Activated CD4-positive, CD25-positive, alpha-beta regulatory T cell treated with anti-CD3 and anti-CD28 coated beads, Interleukin-2, amount 50 U/mL, for 16 hours (primary cell): ENCODE data around the gene FOSL2.
A peak's percentile ranks its signal among the peaks of the same experiment; 100 is the strongest.

Experiments
- DNase-seq: peaks from one replicate; pipeline ENCODE4 v3.0.0-alpha.2; 2020; ENCODE audit warnings: low read depth, low spot score

The FOSL2 gene

DNA sequence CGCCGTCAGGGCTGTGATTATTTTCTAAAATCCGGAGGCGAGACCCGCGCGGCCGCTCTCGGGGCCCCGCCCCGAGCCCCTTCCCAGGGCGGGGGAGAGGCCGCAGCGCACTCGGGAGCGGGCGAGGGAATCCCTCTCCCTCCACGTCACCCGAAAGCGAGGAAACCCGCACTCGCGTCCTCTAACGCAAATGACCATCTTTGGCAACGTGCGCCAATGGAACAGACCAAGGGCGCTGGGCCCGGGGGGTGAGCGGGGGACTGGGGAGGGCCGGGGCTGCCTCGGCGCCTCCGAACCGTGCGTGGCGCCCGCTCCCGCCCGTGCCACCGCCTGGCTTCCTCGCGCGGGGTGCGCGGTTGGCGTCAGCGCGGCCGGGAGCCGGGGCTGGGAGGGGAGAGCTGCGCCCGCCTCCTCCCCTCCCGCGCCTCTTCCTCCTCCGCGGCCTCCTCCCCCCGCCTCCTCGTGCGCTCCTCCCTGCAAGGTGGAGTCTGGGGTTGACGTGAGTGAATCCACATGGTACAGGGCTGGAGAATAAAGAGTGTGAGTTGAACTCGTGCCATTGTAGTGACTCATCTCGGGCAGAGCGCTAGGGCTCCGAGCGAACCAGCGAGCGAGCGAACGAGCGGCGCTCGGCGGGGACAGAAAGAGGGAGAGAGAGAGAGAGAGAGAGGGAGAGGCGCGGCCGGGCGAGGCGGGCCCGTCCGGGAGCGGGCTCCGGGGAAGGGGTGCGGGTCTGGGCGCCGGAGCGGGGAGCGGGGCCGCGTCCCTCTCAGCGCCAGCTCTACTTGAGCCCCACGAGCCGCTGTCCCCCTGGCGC lies at the start of gene FOSL2:
FOSL2 (plus strand) TSS at position 562 of the 817 bp plus-strand sequence. CDS start 863 bp downstream, outside the sequence.
- peak; percentile 89 for DNase-seq

DNA sequence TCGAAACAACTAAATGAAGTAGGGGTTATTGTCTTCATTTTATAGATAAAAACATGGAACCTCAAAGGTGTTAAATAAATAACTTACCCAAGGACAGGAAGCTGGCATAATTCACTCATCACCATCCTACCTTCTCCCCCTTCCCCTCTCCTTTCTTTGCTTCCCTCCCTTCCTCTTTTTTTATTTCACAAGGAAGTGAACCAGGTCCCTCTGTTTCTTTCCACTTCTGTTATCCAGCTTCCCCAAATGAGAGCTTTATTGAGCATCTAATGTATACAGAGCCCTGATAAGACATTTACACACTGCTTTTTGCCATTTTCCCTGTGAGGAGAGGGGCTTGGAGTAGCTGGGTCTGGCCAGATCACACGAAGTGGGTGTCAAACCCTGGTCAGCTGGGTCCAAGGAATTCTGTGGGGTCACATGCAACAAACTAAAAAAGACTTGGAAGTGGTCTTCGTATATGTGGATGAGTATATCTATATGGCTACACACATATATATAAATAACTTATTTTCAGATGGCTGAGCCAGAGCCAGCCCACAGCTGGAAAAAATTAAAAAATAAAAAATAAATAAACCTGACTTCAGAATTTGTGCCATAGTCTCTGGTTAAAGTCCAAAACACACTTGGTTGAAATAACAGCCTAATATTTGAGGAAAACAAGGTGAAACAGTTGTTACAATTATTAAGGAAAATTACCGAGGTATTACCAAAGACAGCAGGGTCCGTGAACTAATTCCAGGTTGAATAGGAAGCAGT lies 49.3 kb upstream of the FOSL2 start:
- no peak for DNase-seq

GRCh38 chr2:28343971-28344715 lies 48.5 kb upstream of the FOSL2 start:
- no peak for DNase-seq

- DNase-seq, result no peak
Measured at GRCh38 chr2:28344756-28345373, 47.8 kb upstream of the FOSL2 start.

DNA sequence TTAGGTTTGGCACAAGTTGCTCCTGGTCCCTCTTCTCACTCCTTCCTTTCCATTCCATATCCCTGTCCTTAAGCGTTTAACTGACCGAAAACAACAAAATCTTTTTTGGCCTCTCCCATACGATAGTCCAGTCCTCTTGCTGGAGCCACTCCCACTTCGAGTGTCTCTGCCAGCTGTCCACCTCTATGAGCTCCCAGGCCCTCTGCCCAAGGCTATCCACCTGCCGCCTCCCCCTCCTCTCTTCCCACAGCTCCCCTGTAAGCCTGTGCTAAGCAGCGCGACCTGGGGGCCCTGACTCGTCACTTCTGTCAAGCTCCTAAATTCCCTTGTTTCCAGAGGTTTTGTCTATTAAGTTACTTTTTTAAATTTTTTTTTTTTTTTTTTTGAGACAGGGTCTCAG lies 47.0 kb upstream of the FOSL2 start:
- no peak for DNase-seq

- DNase-seq, result no peak
Measured at GRCh38 chr2:28346587-28346986, 46.1 kb upstream of the FOSL2 start.

DNA sequence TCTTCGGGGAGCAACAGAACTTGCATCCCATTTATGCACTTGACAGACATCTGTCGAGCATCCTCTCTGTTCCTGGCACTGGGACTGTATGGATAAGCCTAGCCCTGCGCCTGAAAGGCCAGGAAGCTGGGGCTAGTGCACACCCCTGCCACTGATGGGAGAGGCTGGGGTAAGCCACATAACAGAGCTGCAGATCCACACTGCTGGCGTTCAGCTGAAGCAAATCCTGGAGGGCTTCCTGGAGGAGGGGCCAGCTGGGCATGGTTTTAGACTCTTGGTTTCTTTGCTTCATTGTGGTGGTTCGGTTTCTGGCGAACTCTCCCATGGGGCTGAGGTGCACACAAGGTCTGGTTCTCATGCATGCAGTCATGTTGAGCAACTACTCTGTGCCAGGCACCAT lies 45.5 kb upstream of the FOSL2 start:
- no peak for DNase-seq

DNA sequence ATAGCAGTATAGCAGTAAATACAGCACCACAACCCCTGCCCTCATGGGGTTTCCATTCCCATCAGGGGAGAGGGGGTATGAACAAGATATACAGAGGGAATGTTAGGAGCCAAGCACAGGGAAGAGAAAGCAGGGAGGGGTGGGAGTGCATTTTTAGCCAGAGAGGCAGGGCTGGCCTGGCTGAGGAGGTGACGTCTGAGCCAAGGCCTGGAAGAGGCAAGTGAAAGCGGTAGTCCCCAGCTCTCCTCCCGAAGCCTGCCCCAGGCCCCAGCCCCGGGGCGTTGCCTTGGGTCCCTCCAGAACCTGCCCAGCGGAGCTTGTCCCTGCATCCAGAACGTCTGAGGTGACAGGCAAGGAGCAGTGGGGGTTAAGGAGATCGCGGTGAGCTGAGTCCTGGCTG lies 45.1 kb upstream of the FOSL2 start:
- no peak for DNase-seq

- DNase-seq, result no peak
Measured at GRCh38 chr2:28348149-28348567, 44.5 kb upstream of the FOSL2 start.

DNA sequence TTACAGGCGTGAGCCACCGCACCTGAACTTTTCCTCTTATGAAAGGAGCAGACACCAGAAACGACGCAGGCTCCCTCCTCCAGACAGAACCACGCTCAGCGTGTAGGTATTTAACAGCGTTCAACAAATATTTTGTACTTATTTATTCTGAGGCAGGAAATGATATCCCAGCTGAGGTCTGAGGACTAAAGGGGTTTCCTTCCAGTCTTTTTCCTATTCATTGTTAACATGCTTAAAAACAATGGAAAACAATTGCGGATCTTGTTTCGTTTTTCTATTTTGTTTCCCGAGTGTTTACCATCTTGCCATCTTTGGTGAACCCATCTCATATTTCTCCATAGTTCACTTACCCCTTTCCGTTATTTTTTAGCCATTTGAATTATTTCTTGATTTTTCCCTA lies 43.7 kb upstream of the FOSL2 start:
- DNase-seq, result no peak

GRCh38 chr2:28349546-28350165 lies 43.0 kb upstream of the FOSL2 start:
- no peak for DNase-seq

GRCh38 chr2:28350196-28350595 lies 42.5 kb upstream of the FOSL2 start:
- no peak for DNase-seq

DNA sequence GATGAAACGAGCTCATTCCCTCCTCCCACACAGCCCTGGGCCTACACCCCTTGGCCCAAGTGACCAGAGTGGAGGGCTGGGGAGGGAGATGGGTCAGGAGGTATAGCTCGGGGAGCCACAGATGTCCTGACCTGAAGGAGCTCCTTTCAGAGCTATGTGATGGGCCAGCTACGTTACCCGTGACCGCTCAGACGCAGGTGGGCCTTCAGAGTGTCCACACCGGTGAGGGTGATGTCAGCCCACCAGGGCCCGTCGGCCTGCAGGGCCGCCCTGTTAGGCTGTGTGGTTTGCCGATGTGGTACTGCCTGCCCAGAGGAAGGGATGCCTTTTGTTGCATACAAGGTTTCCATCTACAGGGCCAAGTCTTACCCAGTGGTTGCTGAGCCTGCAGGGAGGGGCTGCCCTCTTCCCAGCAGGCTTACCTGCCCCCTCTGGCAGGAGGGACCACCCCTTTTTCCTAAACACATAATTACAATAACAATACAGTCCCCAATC lies 41.8 kb upstream of the FOSL2 start:
- DNase-seq, result no peak

DNA sequence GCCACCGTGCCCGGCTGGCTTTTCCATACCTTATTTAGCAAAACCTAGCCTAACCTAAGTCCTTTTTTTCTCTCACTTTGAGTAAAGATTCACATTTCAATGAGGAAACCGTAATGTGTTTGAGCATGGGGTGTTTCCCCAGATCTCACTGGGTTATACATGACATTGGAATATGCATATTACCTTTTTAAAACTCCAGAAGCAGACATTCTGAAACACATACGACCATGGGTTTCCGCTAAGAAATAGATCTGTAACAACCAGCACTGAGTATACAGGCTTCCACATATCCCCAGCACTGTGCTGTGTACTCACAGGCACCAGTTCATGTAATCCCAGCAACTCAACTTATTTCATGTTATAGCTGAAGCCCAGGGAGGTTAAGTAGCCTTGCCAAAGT lies 41.0 kb upstream of the FOSL2 start:
- DNase-seq, result no peak

- DNase-seq, result no peak
Measured at GRCh38 chr2:28352104-28352503, 40.6 kb upstream of the FOSL2 start.

- DNase-seq, result no peak
Measured at GRCh38 chr2:28352610-28353195, 40.0 kb upstream of the FOSL2 start.

GRCh38 chr2:28354920-28355520 lies 37.6 kb upstream of the FOSL2 start:
- DNase-seq, result no peak

DNA sequence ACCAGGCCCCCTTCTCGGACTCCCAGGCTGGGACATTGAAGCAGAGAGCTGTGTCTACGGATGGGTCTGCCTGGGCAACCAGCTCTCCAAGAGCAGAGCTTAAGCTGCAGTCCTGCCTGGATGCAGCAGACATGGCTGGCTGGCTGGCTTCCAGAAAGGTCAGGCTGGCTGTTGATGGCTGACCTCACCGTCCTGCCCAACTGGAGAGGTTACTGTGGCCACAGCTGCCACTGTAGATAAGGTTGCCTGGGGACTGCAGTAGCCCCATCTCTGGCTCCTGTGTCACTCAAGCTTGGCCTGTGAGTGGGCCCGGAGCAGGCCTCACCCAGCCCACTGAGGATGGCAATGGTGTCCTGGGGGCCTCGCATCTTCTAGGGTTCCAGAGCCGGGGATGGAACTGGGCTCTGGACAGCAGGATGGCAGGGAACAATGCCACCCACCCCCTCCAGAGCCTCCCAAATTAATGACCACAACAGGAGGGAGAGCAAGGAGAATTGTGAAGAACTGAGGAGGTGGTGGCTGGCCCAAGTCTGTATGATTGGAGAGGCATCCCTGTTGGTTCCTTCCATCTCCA lies 37.0 kb upstream of the FOSL2 start:
- DNase-seq, result no peak

DNA sequence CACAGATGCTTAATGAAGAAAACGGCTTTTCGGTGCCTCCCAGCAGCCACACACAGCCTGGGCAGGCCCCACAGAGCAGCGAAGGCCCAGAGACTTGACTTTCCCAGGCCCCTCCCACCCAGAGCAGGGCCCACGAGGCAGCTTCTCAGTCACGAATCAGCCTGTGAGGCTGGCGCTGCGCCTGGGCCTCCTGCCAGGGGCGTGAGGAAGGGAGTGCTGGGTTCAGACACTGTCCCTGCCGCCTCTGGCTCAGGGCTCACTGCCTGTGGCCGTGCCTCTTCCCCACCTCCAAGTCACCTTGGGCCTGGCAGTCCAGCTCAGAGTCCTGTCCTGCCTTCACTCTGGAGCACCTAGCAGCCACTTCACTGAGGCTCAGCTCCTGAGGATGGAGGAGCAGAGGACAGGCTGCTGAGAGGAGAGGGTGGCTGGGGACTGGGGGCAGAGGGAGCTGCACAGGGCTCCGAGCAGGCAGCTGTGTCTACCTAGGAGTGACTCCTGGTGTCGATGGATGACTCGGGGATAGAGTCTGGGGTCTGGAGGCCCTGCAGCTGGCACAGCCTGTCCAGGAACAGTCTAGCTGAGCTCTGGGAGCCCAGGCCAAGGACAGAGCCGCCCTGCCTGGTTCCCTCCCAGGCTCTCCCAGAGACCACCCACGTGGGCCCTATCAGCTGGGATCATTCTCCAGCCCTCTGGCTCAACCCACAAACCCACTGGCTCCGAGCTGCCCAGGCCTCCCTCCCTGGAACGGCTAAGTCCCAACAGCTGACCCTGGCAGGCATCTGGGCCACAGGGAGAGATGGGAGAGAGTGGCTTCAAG lies 36.4 kb upstream of the FOSL2 start:
- no peak for DNase-seq
